Measurements from ENCODE around the gene IFNL2.
"Not testable (repeated sequence)": the region's sequence is repeated elsewhere in the genome, so short reads cannot be mapped to it uniquely, and the experiment has no call there.

The IFNL2 gene

GRCh38 chr19:39297931-39298634 is 29.9 kb downstream of the IFNL2 start:
- DNase-seq = peak; percentile 18

- DNase-seq = no peak
Measured at GRCh38 chr19:39299404-39299803, 31.2 kb downstream of the IFNL2 start.

- DNase-seq = no peak
Measured at GRCh38 chr19:39299832-39300231, 31.6 kb downstream of the IFNL2 start.

GRCh38 chr19:39301021-39301420 is 32.8 kb downstream of the IFNL2 start:
- no peak for DNase-seq

GRCh38 chr19:39301562-39301961 is 33.4 kb downstream of the IFNL2 start:
- no peak for DNase-seq

GRCh38 chr19:39303373-39304184 is 35.4 kb downstream of the IFNL2 start:
- no peak for DNase-seq

GRCh38 chr19:39304185-39304513 is 36.0 kb downstream of the IFNL2 start:
- no peak for DNase-seq

- DNase-seq = no peak
Measured at GRCh38 chr19:39304701-39305571, 36.7 kb downstream of the IFNL2 start.

GRCh38 chr19:39306075-39306474 is 37.9 kb downstream of the IFNL2 start:
- DNase-seq = no peak

GRCh38 chr19:39307046-39307821 is 39.0 kb downstream of the IFNL2 start:
- no peak for DNase-seq

GRCh38 chr19:39307822-39308530 is 39.8 kb downstream of the IFNL2 start:
- DNase-seq = no peak

- DNase-seq = no peak
Measured at GRCh38 chr19:39308531-39309304, 40.5 kb downstream of the IFNL2 start.

- not testable (repeated sequence) for DNase-seq
Measured at GRCh38 chr19:39309305-39309670, 41.1 kb downstream of the IFNL2 start.

- DNase-seq = no peak
Measured at GRCh38 chr19:39310558-39311311, 42.5 kb downstream of the IFNL2 start.

- no peak for DNase-seq
Measured at GRCh38 chr19:39314016-39314728, 46.0 kb downstream of the IFNL2 start.

- DNase-seq = no peak
Measured at GRCh38 chr19:39315933-39316332, 47.7 kb downstream of the IFNL2 start.

GRCh38 chr19:39316627-39317321 is 48.6 kb downstream of the IFNL2 start:
- DNase-seq = no peak

GRCh38 chr19:39317476-39317875 is 49.3 kb downstream of the IFNL2 start:
- DNase-seq = no peak

GRCh38 chr19:39318071-39318470 is 49.9 kb downstream of the IFNL2 start:
- no peak for DNase-seq

Measured in stimulated activated CD4-positive, alpha-beta T cell treated with anti-CD3 and anti-CD28 coated beads, Interleukin-4, amount 100 ng/mL, for 24 hours (primary cell).